Activated CD4-positive, CD25-positive, alpha-beta regulatory T cell (primary cell): ENCODE measurements around the gene ARHGEF12.

Source experiments
- DNase-seq, 4 experiments: peaks; one replicate each; lab custom pipeline; 2025; lab: John Stamatoyannopoulos, UW

ARHGEF12 gene

GRCh38 chr11:120425527-120425926, 89.3 kb downstream of the ARHGEF12 start:
- DNase-seq: no peak

- DNase-seq: no peak
Observed at GRCh38 chr11:120430146-120430545, 93.9 kb downstream of the ARHGEF12 start.

- DNase-seq: no peak
Observed at GRCh38 chr11:120431633-120432032, 95.4 kb downstream of the ARHGEF12 start.

GRCh38 chr11:120432056-120433018, 96.1 kb downstream of the ARHGEF12 start:
- DNase-seq: no peak

- no peak for DNase-seq
Observed at GRCh38 chr11:120441592-120441991, 105.4 kb downstream of the ARHGEF12 start.

GRCh38 chr11:120442031-120442430, 105.8 kb downstream of the ARHGEF12 start:
- DNase-seq: no peak

GRCh38 chr11:120446802-120447201, 110.6 kb downstream of the ARHGEF12 start:
- DNase-seq: no peak

- DNase-seq: no peak
Observed at GRCh38 chr11:120448240-120448639, 112.0 kb downstream of the ARHGEF12 start.

GRCh38 chr11:120455487-120455886, 119.3 kb downstream of the ARHGEF12 start:
- DNase-seq: no peak

GRCh38 chr11:120457996-120458395, 121.8 kb downstream of the ARHGEF12 start:
- no peak for DNase-seq

- DNase-seq: no peak
Observed at GRCh38 chr11:120462825-120463224, 126.6 kb downstream of the ARHGEF12 start.

- no peak for DNase-seq
Observed at GRCh38 chr11:120465921-120466534, 129.8 kb downstream of the ARHGEF12 start.

- DNase-seq: no peak
Observed at GRCh38 chr11:120467627-120468026, 131.4 kb downstream of the ARHGEF12 start.

- DNase-seq: no peak
Observed at GRCh38 chr11:120471131-120471530, 134.9 kb downstream of the ARHGEF12 start.

GRCh38 chr11:120471994-120472393, 135.8 kb downstream of the ARHGEF12 start:
- no peak for DNase-seq

- DNase-seq: no peak
Observed at GRCh38 chr11:120473503-120473902, 137.3 kb downstream of the ARHGEF12 start.

GRCh38 chr11:120482149-120482548, 145.9 kb downstream of the ARHGEF12 start:
- DNase-seq: no peak

- no peak for DNase-seq
Observed at GRCh38 chr11:120484722-120485121, 148.5 kb downstream of the ARHGEF12 start.

- no peak for DNase-seq
Observed at GRCh38 chr11:120486138-120486537, 149.9 kb downstream of the ARHGEF12 start.

- DNase-seq: no peak
Observed at GRCh38 chr11:120489799-120490198, 153.6 kb downstream of the ARHGEF12 start.

GRCh38 chr11:120492486-120492885, 156.3 kb downstream of the ARHGEF12 start:
- DNase-seq: no peak

- DNase-seq: no peak
Observed at GRCh38 chr11:120494595-120494994, 158.4 kb downstream of the ARHGEF12 start.

- no peak for DNase-seq
Observed at GRCh38 chr11:120499088-120499487, 162.9 kb downstream of the ARHGEF12 start.
